GM20000 (cell line): ENCODE results near the gene KANK4.
"Not testable (repeated sequence)": the region's sequence is repeated elsewhere in the genome, so short reads cannot be mapped to it uniquely, and the experiment has no call there.

Experiments used
- DNase-seq: peaks from one replicate; pipeline ENCODE4 v3.0.0; 2012; ENCODE audit warnings: low spot score
- TF ChIP-seq, protein P1 (sequence below): IDR thresholded peaks from 2 replicates; pipeline ENCODE4 v1.5.1; 2012; ENCODE audit warnings: mild to moderate bottlenecking, control low read depth; ENCODE audit errors: extremely low read depth, missing control alignments

The KANK4 gene

DNA sequence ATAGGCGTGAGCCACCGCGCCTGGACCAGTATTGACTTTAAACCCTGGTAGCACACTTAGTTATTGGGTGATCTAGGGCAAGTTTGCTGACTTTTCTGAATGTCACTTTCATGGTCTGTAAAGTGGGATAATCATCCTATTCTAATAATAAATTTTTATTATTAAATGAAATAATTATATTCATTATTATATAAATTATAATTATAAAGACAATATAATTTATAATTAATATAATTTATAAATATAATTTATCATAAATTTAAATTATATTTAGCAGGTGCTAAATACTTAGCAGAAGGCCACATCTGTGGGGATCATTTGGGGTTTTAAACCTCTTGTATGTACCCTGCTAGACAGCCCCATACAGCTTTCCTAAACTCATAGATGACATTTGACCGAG, 59.7 kb downstream of the KANK4 start:
- TF ChIP-seq, protein P1, sequence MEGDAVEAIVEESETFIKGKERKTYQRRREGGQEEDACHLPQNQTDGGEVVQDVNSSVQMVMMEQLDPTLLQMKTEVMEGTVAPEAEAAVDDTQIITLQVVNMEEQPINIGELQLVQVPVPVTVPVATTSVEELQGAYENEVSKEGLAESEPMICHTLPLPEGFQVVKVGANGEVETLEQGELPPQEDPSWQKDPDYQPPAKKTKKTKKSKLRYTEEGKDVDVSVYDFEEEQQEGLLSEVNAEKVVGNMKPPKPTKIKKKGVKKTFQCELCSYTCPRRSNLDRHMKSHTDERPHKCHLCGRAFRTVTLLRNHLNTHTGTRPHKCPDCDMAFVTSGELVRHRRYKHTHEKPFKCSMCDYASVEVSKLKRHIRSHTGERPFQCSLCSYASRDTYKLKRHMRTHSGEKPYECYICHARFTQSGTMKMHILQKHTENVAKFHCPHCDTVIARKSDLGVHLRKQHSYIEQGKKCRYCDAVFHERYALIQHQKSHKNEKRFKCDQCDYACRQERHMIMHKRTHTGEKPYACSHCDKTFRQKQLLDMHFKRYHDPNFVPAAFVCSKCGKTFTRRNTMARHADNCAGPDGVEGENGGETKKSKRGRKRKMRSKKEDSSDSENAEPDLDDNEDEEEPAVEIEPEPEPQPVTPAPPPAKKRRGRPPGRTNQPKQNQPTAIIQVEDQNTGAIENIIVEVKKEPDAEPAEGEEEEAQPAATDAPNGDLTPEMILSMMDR = no peak
- DNase-seq = no peak

DNA sequence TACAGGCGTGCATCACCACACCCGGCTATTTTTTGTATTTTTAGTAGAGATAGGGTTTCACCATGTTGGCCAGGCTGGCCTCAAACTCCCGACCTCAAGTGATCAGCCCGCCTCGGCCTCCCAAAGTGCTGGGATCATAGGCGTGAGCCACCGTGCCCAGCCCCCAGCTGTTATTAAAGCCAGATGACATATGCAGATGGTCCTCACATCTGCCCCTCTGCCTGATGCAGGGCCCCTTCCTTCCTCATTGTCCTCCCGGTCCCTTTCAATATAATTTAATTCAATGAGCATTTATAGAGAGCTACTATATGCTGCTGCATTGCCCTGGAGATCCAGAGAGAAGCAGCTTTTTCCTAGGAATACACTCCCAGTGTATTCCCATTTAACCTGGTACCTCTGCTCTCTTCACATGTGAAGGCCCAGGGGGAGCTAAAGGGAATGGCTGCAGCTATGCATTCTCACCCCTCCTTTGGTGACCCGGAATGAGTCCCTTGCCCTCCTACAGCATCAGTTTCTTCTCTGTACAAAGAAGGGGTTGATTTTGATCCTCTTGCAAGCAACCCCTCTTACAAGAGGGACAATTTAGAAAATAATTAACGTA, 69.0 kb downstream of the KANK4 start:
- DNase-seq = no peak
- TF ChIP-seq, protein P1 = no peak

DNA sequence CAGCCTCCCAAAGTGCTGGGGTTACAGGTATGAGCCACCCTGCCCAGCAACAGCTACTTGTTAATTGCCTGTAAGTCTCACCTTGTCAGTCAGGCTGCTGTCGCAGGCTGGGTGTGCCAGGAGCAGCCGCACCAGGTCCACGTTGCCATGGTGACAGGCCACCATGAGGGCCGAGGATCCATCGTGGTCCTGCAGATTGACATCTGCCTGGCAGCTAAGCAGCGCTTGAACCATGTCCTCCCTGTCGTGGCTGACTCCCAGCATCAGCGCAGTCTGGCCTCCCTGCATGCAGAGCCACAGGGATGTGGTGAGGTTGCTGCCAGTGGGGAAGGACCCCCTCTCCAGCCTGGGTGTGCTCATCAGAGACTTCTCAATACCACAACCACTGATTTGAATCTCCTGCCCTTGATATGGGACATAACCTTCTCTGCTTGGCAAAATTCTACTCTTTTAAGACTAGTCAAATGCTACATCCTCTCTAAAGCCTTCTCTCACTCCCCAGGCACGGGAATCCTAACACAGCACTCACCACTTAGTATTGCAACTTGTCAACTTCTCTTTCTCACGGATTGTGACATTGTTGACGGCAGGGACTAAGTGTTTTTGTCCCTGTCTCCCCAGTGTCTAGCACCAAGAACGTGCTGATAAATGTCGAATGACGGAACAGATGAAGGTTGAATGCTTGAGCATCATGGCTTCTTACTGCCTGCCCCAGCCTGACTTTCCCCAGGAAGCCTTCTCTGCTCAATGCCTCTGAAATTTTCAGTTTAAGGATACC, 71.7 kb downstream of the KANK4 start:
- TF ChIP-seq, protein P1 = no peak
- DNase-seq = no peak

DNA sequence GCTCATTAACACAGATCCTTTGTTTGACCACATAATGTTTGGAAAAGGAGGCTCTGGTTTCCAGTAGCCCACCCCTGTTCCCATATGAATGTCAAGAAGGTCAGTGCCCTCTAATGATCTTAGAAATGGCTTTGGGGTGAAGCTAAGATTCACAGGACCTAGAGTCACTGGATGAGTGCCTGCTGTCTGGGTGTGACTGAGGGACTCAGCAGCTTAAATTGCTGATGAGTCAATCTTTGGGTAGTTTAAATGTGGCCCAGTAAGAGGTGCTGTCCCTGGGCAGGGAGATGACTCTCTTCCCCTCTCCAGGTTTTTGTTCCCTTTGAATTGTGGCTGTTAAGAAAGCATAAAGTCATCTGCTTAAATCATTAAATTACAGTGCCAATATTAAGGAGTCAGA, 74.0 kb downstream of the KANK4 start:
- TF ChIP-seq, protein P1 = no peak
- no peak for DNase-seq

DNA sequence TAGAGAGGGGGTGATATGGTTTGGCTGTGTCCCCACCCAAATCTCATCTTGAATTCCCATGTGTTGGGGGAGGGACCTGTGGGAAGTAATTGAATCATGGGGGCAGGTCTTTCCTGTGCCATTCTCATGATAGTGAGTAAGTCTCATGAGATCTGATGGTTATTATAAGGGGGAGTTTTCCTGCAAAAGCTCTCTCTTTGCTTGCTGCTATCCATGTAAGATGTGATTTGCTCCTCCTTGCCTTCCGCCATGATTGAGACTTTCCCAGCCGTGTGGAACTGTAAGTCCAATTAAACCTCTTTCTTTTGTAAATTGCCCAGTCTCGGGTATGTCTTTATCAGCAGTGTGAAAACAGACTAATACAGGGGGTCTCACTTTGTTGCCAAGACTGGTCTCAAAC, 74.9 kb downstream of the KANK4 start:
- DNase-seq = not testable (repeated sequence)

DNA sequence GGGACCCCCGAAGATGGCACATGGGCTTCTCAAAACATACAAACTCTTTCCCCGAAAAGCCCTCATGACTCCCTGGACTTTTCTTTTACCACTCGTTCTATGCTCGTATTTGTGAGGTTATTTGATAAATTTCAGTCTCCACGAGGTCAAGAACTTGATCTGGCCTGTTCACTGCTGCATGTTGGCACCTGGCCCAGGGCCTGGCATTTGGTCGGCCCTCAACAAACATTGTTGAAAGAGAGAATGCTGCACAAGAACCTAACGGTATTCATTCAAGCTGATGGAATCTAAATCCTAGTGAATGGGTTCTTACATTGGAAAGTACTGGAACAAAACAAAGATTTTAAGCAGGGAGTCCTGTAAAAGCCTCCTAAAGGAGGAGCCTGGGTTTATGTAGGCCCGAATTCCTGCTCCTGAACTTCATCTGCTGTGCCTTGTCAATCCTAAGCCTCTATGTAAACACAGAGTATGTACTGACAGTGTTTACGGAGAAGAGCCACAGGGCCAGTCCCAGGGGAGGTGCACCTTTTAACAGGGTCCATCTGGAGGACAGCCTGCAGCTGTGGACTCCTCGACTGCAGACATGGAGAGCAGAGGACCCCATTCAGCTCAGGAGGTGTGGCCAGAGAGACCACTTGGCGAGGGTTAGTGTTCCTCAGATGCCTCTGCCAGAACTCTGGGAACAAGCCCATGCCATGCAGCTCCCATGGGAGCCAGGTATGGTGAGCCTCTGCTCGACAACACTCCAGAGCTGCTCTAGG, 77.7 kb downstream of the KANK4 start:
- no peak for DNase-seq
- TF ChIP-seq, protein P1 = no peak

DNA sequence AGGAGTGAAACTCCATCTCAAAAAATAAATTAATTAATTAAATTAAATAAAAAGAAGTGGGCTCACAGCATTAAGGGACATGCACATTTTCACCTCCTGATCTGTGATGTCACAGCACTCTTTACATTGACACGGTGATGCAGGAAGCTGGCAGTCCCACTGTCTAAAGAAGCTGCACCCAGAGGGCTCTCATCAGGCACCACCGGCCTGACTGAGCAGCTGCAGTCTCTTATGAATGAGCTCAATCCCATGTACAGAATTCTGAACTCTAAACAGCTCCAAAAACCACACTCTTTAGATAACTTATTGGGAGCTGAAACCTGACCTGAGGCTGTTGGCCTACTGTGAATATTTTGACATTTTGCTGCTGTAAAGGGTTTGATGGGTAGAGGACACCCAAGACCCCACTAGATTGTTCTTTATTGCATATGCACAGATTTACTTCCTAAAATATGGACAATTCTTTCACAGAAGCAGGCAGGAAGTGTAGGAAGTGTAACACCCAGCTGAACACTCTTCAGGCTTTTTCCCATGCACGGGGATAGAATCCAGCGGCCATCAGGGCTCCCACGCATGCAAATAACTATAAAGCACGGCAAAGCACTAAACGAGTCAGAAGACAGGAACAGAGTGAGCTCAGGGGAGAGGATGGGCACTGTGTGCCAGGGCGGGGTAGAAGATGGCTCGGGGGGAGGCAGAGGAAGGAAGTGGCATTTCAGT, 78.4 kb downstream of the KANK4 start:
- no peak for DNase-seq
- TF ChIP-seq, protein P1 = no peak

DNA sequence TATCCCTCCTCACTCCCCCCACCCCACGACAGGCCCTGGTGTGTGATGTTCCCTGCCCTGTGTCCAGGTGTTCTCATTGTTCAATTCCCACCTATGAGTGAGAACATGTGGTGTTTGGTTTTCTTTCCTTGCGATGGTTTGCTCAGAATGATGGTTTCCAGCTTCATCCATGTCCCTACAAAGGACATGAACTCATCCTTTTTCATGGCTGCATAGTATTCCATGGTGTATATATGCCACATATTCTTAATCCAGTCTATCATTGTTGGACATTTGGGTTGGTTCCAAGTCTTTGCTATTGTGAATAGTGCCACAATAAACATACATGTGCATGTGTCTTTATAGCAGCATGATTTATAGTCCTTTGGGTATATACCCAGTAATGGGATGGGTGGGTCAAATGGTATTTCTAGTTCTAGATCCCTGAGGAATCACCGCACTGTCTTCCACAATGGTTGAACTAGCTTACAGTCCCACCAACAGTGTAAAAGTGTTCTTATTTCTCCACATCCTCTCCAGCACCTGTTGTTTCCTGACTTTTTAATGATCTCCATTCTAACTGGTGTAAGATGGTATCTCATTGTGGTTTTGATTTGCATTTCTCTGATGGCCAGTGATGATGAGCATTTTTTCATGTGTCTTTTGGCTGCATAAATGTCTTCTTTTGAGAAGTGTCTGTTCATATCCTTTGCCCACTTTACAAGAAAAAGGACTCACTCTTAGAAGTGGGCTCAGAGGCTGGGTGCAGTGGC, 79.4 kb downstream of the KANK4 start:
- not testable (repeated sequence) for DNase-seq
